ENCODE measurements around the gene REV3L.
"Not testable (repeated sequence)": the region's sequence is repeated elsewhere in the genome, so short reads cannot be mapped to it uniquely, and the experiment has no call there.

The REV3L gene

DNA sequence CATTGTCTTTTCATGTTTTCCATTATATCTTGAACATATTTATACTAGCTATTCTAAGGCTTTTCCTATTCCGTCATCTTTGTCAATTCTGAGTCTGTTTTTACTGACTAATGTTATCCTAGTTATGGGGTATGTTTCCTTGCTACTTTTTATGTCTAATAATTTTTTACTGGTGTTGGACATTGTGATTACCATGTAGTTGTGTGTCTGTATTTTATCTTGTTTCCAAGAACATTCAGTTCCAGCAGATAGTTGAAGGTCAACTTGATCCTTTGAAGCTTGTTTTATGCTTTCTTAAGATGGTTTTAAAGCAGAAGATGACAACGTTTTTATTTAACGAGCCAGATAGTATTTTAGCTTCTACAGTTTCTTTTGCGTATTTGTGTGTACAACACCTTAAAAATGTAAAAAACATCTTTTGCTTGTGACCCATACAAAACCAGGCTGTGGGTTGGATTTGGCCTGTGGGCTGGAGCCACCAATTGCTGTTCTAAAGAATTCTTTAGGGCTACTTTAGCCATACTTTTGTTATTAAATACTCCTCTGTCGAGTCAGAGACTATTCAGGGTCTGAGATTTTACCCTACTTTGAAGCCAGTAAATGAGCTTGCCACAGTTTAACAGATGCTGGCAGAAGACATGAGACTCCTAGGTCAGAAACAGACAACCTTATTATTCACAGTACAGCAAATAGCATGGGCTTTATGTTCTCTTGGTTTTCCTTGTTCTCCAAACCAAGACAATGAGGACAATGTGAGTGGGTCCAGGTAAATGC lies 38.7 kb upstream of the REV3L start:
- no peaks in the 10 kb centered on the region for H3K4me1 ChIP-seq (ENCODE audit: control insufficient read depth in 2 of 2, insufficient read depth in 2 of 2, low read length in 2 of 2)
- no peak overlapping the region for H3K9ac ChIP-seq (ENCODE audit: low read depth in 1 of 2, low read length in 2 of 2)
- H3K36me3 ChIP-seq (ENCODE audit: control insufficient read depth in 2 of 2, insufficient read depth in 2 of 2, low read length in 2 of 2): no peaks in the 10 kb centered on the region
- H3K4me3 ChIP-seq (ENCODE audit: low read length in 2 of 2): no peak overlapping the region
- H3K27me3 ChIP-seq (ENCODE audit: control insufficient read depth in 2 of 2, insufficient read depth in 2 of 2, low read length in 2 of 2): no peaks in the 10 kb centered on the region
- no peak overlapping the region for H3K27ac ChIP-seq (ENCODE audit: low read depth in 2 of 2, low read length in 2 of 2)
- H3K9me3 ChIP-seq (ENCODE audit: control insufficient read depth in 2 of 2, low read length in 2 of 2): no peaks in the 10 kb centered on the region

- Histone ChIP-seq H3K4me1 (ENCODE audit: control insufficient read depth in 2 of 2, insufficient read depth in 2 of 2, low read length in 2 of 2) (no peaks in the 10 kb centered on the region), H3K27me3 (ENCODE audit: control insufficient read depth in 2 of 2, insufficient read depth in 2 of 2, low read length in 2 of 2) (no peaks in the 10 kb centered on the region), H3K9me3 (ENCODE audit: control insufficient read depth in 2 of 2, low read length in 2 of 2) (no peaks in the 10 kb centered on the region), H3K9ac (ENCODE audit: low read depth in 1 of 2, low read length in 2 of 2) (no peak overlapping the region), H3K4me3 (ENCODE audit: low read length in 2 of 2) (no peak overlapping the region), H3K27ac (ENCODE audit: low read depth in 2 of 2, low read length in 2 of 2) (no peak overlapping the region), H3K36me3 (ENCODE audit: control insufficient read depth in 2 of 2, insufficient read depth in 2 of 2, low read length in 2 of 2) (no peaks in the 10 kb centered on the region)
Measured at GRCh38 chr6:111520524-111520923, 37.5 kb upstream of the REV3L start.

- H3K27ac ChIP-seq (ENCODE audit: low read depth in 2 of 2, low read length in 2 of 2): no peak overlapping the region
- no peaks in the 10 kb centered on the region for H3K27me3 ChIP-seq (ENCODE audit: control insufficient read depth in 2 of 2, insufficient read depth in 2 of 2, low read length in 2 of 2)
Measured at GRCh38 chr6:111517965-111518364, 34.9 kb upstream of the REV3L start.

GRCh38 chr6:111515259-111515658 lies 32.2 kb upstream of the REV3L start:
- Histone ChIP-seq H3K27ac (ENCODE audit: low read depth in 2 of 2, low read length in 2 of 2) (no peak overlapping the region), H3K9ac (ENCODE audit: low read depth in 1 of 2, low read length in 2 of 2) (no peak overlapping the region), H3K27me3 (ENCODE audit: control insufficient read depth in 2 of 2, insufficient read depth in 2 of 2, low read length in 2 of 2) (no peaks in the 10 kb centered on the region), H3K4me3 (ENCODE audit: low read length in 2 of 2) (no peak overlapping the region), H3K4me1 (ENCODE audit: control insufficient read depth in 2 of 2, insufficient read depth in 2 of 2, low read length in 2 of 2) (no peaks in the 10 kb centered on the region), H3K36me3 (ENCODE audit: control insufficient read depth in 2 of 2, insufficient read depth in 2 of 2, low read length in 2 of 2) (no peaks in the 10 kb centered on the region), H3K9me3 (ENCODE audit: control insufficient read depth in 2 of 2, low read length in 2 of 2) (no peaks in the 10 kb centered on the region)

More at GRCh38 chr6:111517965-111518364, 34.9 kb upstream of the REV3L start:
- H3K4me3 ChIP-seq (ENCODE audit: low read length in 2 of 2): no peak overlapping the region
- H3K9ac ChIP-seq (ENCODE audit: low read depth in 1 of 2, low read length in 2 of 2): no peak overlapping the region
- no peaks in the 10 kb centered on the region for H3K9me3 ChIP-seq (ENCODE audit: control insufficient read depth in 2 of 2, low read length in 2 of 2)
- H3K4me1 ChIP-seq (ENCODE audit: control insufficient read depth in 2 of 2, insufficient read depth in 2 of 2, low read length in 2 of 2): no peaks in the 10 kb centered on the region
- no peaks in the 10 kb centered on the region for H3K36me3 ChIP-seq (ENCODE audit: control insufficient read depth in 2 of 2, insufficient read depth in 2 of 2, low read length in 2 of 2)

GRCh38 chr6:111514531-111514930 lies 31.5 kb upstream of the REV3L start:
- not testable (repeated sequence) for H3K36me3 ChIP-seq (ENCODE audit: control insufficient read depth in 2 of 2, insufficient read depth in 2 of 2, low read length in 2 of 2); H3K9me3 ChIP-seq (ENCODE audit: control insufficient read depth in 2 of 2, low read length in 2 of 2); H3K9ac ChIP-seq (ENCODE audit: low read depth in 1 of 2, low read length in 2 of 2); H3K27ac ChIP-seq (ENCODE audit: low read depth in 2 of 2, low read length in 2 of 2); H3K27me3 ChIP-seq (ENCODE audit: control insufficient read depth in 2 of 2, insufficient read depth in 2 of 2, low read length in 2 of 2); H3K4me1 ChIP-seq (ENCODE audit: control insufficient read depth in 2 of 2, insufficient read depth in 2 of 2, low read length in 2 of 2); H3K4me3 ChIP-seq (ENCODE audit: low read length in 2 of 2)

- not testable (repeated sequence) for H3K27me3 ChIP-seq (ENCODE audit: control insufficient read depth in 2 of 2, insufficient read depth in 2 of 2, low read length in 2 of 2); H3K4me3 ChIP-seq (ENCODE audit: low read length in 2 of 2); H3K36me3 ChIP-seq (ENCODE audit: control insufficient read depth in 2 of 2, insufficient read depth in 2 of 2, low read length in 2 of 2); H3K9me3 ChIP-seq (ENCODE audit: control insufficient read depth in 2 of 2, low read length in 2 of 2); H3K27ac ChIP-seq (ENCODE audit: low read depth in 2 of 2, low read length in 2 of 2); H3K4me1 ChIP-seq (ENCODE audit: control insufficient read depth in 2 of 2, insufficient read depth in 2 of 2, low read length in 2 of 2); H3K9ac ChIP-seq (ENCODE audit: low read depth in 1 of 2, low read length in 2 of 2)
Measured at GRCh38 chr6:111507219-111507618, 24.2 kb upstream of the REV3L start.

GRCh38 chr6:111505498-111505897 lies 22.5 kb upstream of the REV3L start:
- H3K27ac ChIP-seq (ENCODE audit: low read depth in 2 of 2, low read length in 2 of 2); H3K9me3 ChIP-seq (ENCODE audit: control insufficient read depth in 2 of 2, low read length in 2 of 2); H3K4me3 ChIP-seq (ENCODE audit: low read length in 2 of 2); H3K27me3 ChIP-seq (ENCODE audit: control insufficient read depth in 2 of 2, insufficient read depth in 2 of 2, low read length in 2 of 2); H3K4me1 ChIP-seq (ENCODE audit: control insufficient read depth in 2 of 2, insufficient read depth in 2 of 2, low read length in 2 of 2); H3K9ac ChIP-seq (ENCODE audit: low read depth in 1 of 2, low read length in 2 of 2); H3K36me3 ChIP-seq (ENCODE audit: control insufficient read depth in 2 of 2, insufficient read depth in 2 of 2, low read length in 2 of 2): not testable (repeated sequence)

DNA sequence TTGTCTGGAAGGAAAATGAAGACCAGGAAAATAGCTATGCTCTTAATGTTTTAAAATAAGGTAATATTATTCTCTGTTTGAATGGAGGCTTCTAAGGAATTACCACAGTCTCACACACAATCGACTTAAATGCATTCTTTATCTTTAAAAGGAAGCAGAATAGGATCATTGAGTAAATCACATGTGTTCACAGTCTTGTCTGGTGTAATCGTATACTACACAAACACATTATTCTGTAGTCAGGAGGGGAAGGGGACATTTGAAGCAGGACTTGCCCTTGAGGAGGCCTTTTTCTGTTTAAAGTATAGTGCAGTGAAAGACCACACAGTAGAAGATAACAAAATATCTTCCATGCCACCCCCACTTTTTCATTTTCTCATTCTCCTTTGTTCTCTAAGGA lies 20.6 kb upstream of the REV3L start:
- Histone ChIP-seq H3K27ac (ENCODE audit: low read depth in 2 of 2, low read length in 2 of 2) (no peak overlapping the region), H3K27me3 (ENCODE audit: control insufficient read depth in 2 of 2, insufficient read depth in 2 of 2, low read length in 2 of 2) (no peaks in the 10 kb centered on the region), H3K9me3 (ENCODE audit: control insufficient read depth in 2 of 2, low read length in 2 of 2) (no peaks in the 10 kb centered on the region), H3K9ac (ENCODE audit: low read depth in 1 of 2, low read length in 2 of 2) (no peak overlapping the region), H3K4me1 (ENCODE audit: control insufficient read depth in 2 of 2, insufficient read depth in 2 of 2, low read length in 2 of 2) (no peaks in the 10 kb centered on the region), H3K4me3 (ENCODE audit: low read length in 2 of 2) (no peak overlapping the region), H3K36me3 (ENCODE audit: control insufficient read depth in 2 of 2, insufficient read depth in 2 of 2, low read length in 2 of 2) (no peaks in the 10 kb centered on the region)

GRCh38 chr6:111503194-111503593 lies 20.2 kb upstream of the REV3L start:
- Histone ChIP-seq H3K27ac (ENCODE audit: low read depth in 2 of 2, low read length in 2 of 2) (no peak overlapping the region), H3K27me3 (ENCODE audit: control insufficient read depth in 2 of 2, insufficient read depth in 2 of 2, low read length in 2 of 2) (no peaks in the 10 kb centered on the region), H3K9ac (ENCODE audit: low read depth in 1 of 2, low read length in 2 of 2) (no peak overlapping the region), H3K4me3 (ENCODE audit: low read length in 2 of 2) (no peak overlapping the region), H3K9me3 (ENCODE audit: control insufficient read depth in 2 of 2, low read length in 2 of 2) (no peaks in the 10 kb centered on the region), H3K4me1 (ENCODE audit: control insufficient read depth in 2 of 2, insufficient read depth in 2 of 2, low read length in 2 of 2) (no peaks in the 10 kb centered on the region), H3K36me3 (ENCODE audit: control insufficient read depth in 2 of 2, insufficient read depth in 2 of 2, low read length in 2 of 2) (no peaks in the 10 kb centered on the region)

DNA sequence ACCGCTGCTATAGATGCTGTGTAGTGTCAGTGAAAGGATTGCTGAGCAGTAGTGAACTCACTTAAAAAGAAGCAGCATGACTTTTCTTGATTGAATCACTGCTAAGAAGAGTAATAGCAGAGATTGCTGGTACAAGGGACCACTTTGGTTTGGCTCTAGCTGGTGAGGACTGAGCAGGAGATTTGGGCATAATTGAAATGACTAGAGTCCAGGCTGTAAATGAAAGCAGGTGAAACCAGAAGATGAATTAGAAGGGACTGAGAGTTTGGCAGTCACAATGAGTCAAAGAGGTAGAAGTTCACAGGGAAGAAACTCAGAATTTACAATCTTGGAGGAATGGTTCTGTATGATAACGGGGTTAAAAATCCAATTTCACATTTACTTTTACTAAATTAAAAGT lies 19.1 kb upstream of the REV3L start:
- no peak overlapping the region for H3K4me3 ChIP-seq (ENCODE audit: low read length in 2 of 2)
- H3K9ac ChIP-seq (ENCODE audit: low read depth in 1 of 2, low read length in 2 of 2): no peak overlapping the region
- no peaks in the 10 kb centered on the region for H3K27me3 ChIP-seq (ENCODE audit: control insufficient read depth in 2 of 2, insufficient read depth in 2 of 2, low read length in 2 of 2)
- no peak overlapping the region for H3K27ac ChIP-seq (ENCODE audit: low read depth in 2 of 2, low read length in 2 of 2)
- no peaks in the 10 kb centered on the region for H3K36me3 ChIP-seq (ENCODE audit: control insufficient read depth in 2 of 2, insufficient read depth in 2 of 2, low read length in 2 of 2)
- no peaks in the 10 kb centered on the region for H3K4me1 ChIP-seq (ENCODE audit: control insufficient read depth in 2 of 2, insufficient read depth in 2 of 2, low read length in 2 of 2)
- no peaks in the 10 kb centered on the region for H3K9me3 ChIP-seq (ENCODE audit: control insufficient read depth in 2 of 2, low read length in 2 of 2)

Measured in mucosa of rectum (tissue), 2 donors.